OCI-LY7 (cell line): ENCODE measurements around the gene UBA7. TPM values are rescaled to one million over a fixed set of nuclear protein-coding genes. Genes with fewer than 3 reads are reported as not detected.
A peak's percentile ranks its signal among the peaks of the same experiment; 100 is the strongest.

Experiments
- BruUV-seq: library from RNA; stranded (reverse); fragments of 400-500 nt; replicated peaks from 2 replicates; lab custom pipeline; 2021; lab: Mats Ljungman, UMichigan
- CTCF ChIA-PET: fragments of 300-600 bp; sonication (Branson Sonifier 250); formaldehyde crosslinking; loops from one replicate; lab custom pipeline; 2022; ENCODE audit warnings: antibody characterized with exemption; ENCODE audit not compliant: unreplicated experiment; lab: Charles Lee
- POLR2A ChIA-PET: fragments of 300-600 bp; sonication (Branson Sonifier 250); formaldehyde crosslinking; loops from one replicate; lab custom pipeline; 2022; ENCODE audit warnings: antibody characterized with exemption; lab: Charles Lee
- DNase-seq: peaks from one replicate; pipeline ENCODE4 v3.0.0-alpha.2; 2015; ENCODE audit warnings: low spot score
- H2AFZ ChIP-seq: fragments of 200-600 bp; sonication (generic), shearing (Covaris generic); 2 replicates; pipeline ENCODE4 v1.6.1; 2014; ENCODE audit warnings: mild to moderate bottlenecking, antibody characterized with exemption, low read length, moderate library complexity
- H3K27ac ChIP-seq: fragments of 200-600 bp; sonication (generic); 2 replicates; pipeline ENCODE4 v1.5.1; 2014; ENCODE audit warnings: mixed run types, low read depth, mild to moderate bottlenecking, moderate library complexity, low read length, inconsistent platforms; ENCODE audit not compliant: poor library complexity, severe bottlenecking
- H3K36me3 ChIP-seq: fragments of 200-600 bp; sonication (generic); 2 replicates; pipeline ENCODE4 v1.6.1; 2014; ENCODE audit warnings: mild to moderate bottlenecking, antibody characterized with exemption, low read length, moderate library complexity, mixed read lengths; ENCODE audit not compliant: insufficient read depth
- H3K4me1 ChIP-seq: fragments of 200-600 bp; sonication (generic); 2 replicates; pipeline ENCODE4 v1.5.1; 2014; ENCODE audit warnings: mild to moderate bottlenecking, low read length; ENCODE audit not compliant: insufficient read depth, poor library complexity, severe bottlenecking
- H3K4me2 ChIP-seq: fragments of 200-600 bp; sonication (generic); 2 replicates; pipeline ENCODE4 v1.6.1; 2014; ENCODE audit warnings: mild to moderate bottlenecking, low read length
- H3K4me3 ChIP-seq: fragments of 200-600 bp; sonication (generic); 2 replicates; pipeline ENCODE4 v1.5.1; 2014; ENCODE audit warnings: mild to moderate bottlenecking, low read depth, low read length; ENCODE audit not compliant: poor library complexity, severe bottlenecking
- H3K79me2 ChIP-seq: fragments of 200-600 bp; sonication (generic); 2 replicates; pipeline ENCODE4 v1.6.1; 2016; ENCODE audit warnings: low read depth, mild to moderate bottlenecking, low read length, moderate library complexity, mixed read lengths; ENCODE audit not compliant: insufficient read depth
- H3K9me2 ChIP-seq: fragments of 200-600 bp; sonication (generic); 2 replicates; pipeline ENCODE4 v1.6.1; 2016; ENCODE audit warnings: mild to moderate bottlenecking, low read length, mixed read lengths; ENCODE audit not compliant: insufficient read depth
- H3K9me3 ChIP-seq: fragments of 200-600 bp; sonication (generic); 2 replicates; pipeline ENCODE4 v1.6.1; 2014; ENCODE audit warnings: mild to moderate bottlenecking, mixed run types, low read length, mixed read lengths
- H4K20me1 ChIP-seq: fragments of 200-600 bp; sonication (generic); 2 replicates; pipeline ENCODE4 v1.6.1; 2014; ENCODE audit warnings: mild to moderate bottlenecking, antibody characterized with exemption, low read length, moderate library complexity, mixed read lengths; ENCODE audit not compliant: insufficient read depth
- EZH2phosphoT487 ChIP-seq: fragments of 200-600 bp; sonication (generic); IDR thresholded peaks from 2 replicates; pipeline ENCODE4 v1.6.1; 2018; ENCODE audit warnings: low read depth, borderline replicate concordance, mild to moderate bottlenecking, mixed run types, antibody characterized with exemption, low read length, moderate library complexity, mixed read lengths
- intact Hi-C: fragments of 100-400 bp; cut with micrococcal nuclease; formaldehyde crosslinking; loops from one replicate; pipeline ENCODE4 v1.10.0; 2022; ENCODE audit not compliant: unreplicated experiment
- total RNA-seq, 2 experiments: library from RNA; depleted of rRNA in 1 of 2; stranded (reverse); fragments of >200 nt in 1 of 2; shearing (Covaris generic) in 1 of 2; gene quantifications; 2 replicates each; pipeline ENCODE4 v1.2.3, GENCODE V29; 2014 to 2022
- TF ChIP-seq, protein P1 (sequence below): fragments of 200-600 bp; sonication (generic); conservative IDR thresholded peaks from 2 replicates; pipeline ENCODE4 v1.5.1; 2014; ENCODE audit warnings: mild to moderate bottlenecking, antibody characterized with exemption, low read length, moderate library complexity, mixed read lengths

UBA7 gene
- total RNA-seq, 2 experiments from 2014 or later: 14.2 to 18.1 TPM

GRCh38 chr3:49769926-49770325, 43.8 kb downstream of the UBA7 start:
- DNase-seq: no peak
- ChIA-PET POLR2A (interaction anchor here (0.6 to 1.3 kb wide), 4 partner anchors 10 to 1462 kb away, joined by 3 to 5 read pairs (median 4); no protein-coding TSS in a partner anchor), CTCF (no interaction called here)
- H3K79me2 ChIP-seq: peaks cover 52% of the 10 kb centered on the region
- no peaks in the 10 kb centered on the region for H4K20me1 ChIP-seq
- no peak for TF ChIP-seq EZH2phosphoT487
- TF ChIP-seq, protein P1, sequence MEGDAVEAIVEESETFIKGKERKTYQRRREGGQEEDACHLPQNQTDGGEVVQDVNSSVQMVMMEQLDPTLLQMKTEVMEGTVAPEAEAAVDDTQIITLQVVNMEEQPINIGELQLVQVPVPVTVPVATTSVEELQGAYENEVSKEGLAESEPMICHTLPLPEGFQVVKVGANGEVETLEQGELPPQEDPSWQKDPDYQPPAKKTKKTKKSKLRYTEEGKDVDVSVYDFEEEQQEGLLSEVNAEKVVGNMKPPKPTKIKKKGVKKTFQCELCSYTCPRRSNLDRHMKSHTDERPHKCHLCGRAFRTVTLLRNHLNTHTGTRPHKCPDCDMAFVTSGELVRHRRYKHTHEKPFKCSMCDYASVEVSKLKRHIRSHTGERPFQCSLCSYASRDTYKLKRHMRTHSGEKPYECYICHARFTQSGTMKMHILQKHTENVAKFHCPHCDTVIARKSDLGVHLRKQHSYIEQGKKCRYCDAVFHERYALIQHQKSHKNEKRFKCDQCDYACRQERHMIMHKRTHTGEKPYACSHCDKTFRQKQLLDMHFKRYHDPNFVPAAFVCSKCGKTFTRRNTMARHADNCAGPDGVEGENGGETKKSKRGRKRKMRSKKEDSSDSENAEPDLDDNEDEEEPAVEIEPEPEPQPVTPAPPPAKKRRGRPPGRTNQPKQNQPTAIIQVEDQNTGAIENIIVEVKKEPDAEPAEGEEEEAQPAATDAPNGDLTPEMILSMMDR: no peak
- H3K27ac ChIP-seq: no peak overlapping the region
- H3K4me3 ChIP-seq: no peak overlapping the region
- peaks cover 9% of the 10 kb centered on the region for H3K4me1 ChIP-seq
- BruUV-seq: no TSS peak
- H3K9me2 ChIP-seq: no peaks in the 10 kb centered on the region
- intact Hi-C loops: no loop called here
- peaks cover 22% of the 10 kb centered on the region for H3K36me3 ChIP-seq
- H2AFZ ChIP-seq: no peak overlapping the region
- no peak overlapping the region for H3K4me2 ChIP-seq
- no peaks in the 10 kb centered on the region for H3K9me3 ChIP-seq

DNA sequence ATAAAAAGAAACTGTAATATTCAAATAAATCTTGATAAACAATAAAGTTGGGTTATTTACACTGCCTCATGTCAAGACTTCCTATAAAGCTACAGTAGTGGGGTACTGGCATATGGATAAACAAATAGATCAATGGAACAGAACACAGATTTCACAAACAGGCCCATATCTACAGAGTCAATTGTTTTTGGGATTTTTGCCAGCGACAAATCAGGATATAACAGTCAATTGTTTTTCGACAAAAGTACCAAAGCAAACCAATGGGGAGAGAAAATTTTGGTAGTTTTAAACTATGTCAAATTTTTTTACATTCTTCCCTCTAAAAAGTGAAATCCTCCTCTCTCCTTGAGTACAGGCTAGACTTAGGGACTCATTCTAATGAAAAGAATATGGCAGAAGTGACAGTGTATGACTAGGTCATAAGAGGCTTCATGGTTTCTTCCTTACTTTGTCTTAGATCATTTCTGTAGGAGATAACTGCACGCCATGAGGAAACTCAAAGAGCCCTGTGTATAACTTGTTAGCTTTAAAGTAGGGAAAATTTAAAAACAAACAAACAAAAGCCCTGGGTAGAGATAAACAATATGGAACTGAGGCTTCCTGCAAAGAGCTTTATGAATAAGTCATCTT, 44.4 kb downstream of the UBA7 start:
- H4K20me1 ChIP-seq: no peaks in the 10 kb centered on the region
- DNase-seq: no peak
- H3K36me3 ChIP-seq: peaks cover 19% of the 10 kb centered on the region
- H3K4me1 ChIP-seq: peaks cover 9% of the 10 kb centered on the region
- no peak overlapping the region for H3K4me2 ChIP-seq
- no peak overlapping the region for H3K4me3 ChIP-seq
- intact Hi-C loops: no loop called here
- no peaks in the 10 kb centered on the region for H3K9me3 ChIP-seq
- TF ChIP-seq, protein P1: no peak
- TF ChIP-seq EZH2phosphoT487: no peak
- peaks cover 48% of the 10 kb centered on the region for H3K79me2 ChIP-seq
- TSS peak; percentile 18 for BruUV-seq
- H2AFZ ChIP-seq: no peak overlapping the region
- H3K9me2 ChIP-seq: no peaks in the 10 kb centered on the region
- H3K27ac ChIP-seq: no peak overlapping the region
- ChIA-PET POLR2A (interaction anchor here (0.6 to 1.3 kb wide), 5 partner anchors 11 to 1462 kb away, joined by 3 to 5 read pairs (median 4); no protein-coding TSS in a partner anchor), CTCF (no interaction called here)

- BruUV-seq: no TSS peak
- TF ChIP-seq EZH2phosphoT487: no peak
- TF ChIP-seq, protein P1: no peak
- POLR2A ChIA-PET: interaction anchor here (1.2 kb wide), 1 partner anchor 9 kb away, joined by 8 read pairs; no protein-coding TSS in a partner anchor
- Histone ChIP-seq H3K4me3 (no peak overlapping the region), H2AFZ (no peak overlapping the region), H4K20me1 (no peaks in the 10 kb centered on the region), H3K4me1 (no peaks in the 10 kb centered on the region), H3K79me2 (peaks cover 28% of the 10 kb centered on the region; the same call in 1 of the 2 replicates), H3K9me3 (no peaks in the 10 kb centered on the region), H3K4me2 (no peak overlapping the region), H3K27ac (no peak overlapping the region), H3K36me3 (peaks cover 8% of the 10 kb centered on the region), H3K9me2 (no peaks in the 10 kb centered on the region)
- CTCF ChIA-PET: no interaction called here
- intact Hi-C loops: no loop called here
- DNase-seq: no peak
Observed at GRCh38 chr3:49763981-49764380, 49.8 kb downstream of the UBA7 start.
